Measurements from ENCODE around the gene KATNAL1. TPM values are rescaled to one million over a fixed set of nuclear protein-coding genes. Genes with fewer than 3 reads are reported as not detected.

KATNAL1 gene
- polyA plus RNA-seq, 1 of the 3 experiments (the other 2 are of a cell fraction): 5.1 TPM

DNA sequence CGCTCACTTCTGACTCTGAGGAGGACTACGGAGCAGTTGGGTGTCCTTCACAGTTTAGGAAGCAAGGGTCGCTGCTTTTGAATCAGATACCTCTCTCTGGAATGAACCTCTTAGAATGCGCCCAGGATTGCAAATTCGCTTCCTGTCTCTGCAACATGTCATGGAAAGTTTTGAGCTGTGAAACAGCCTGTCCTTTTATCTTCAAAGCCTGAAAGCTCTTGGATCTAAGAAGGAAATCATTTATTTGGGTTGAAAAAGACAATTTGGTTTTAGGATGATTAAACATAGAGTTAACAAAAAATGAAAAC lies 134.1 kb downstream of the KATNAL1 start:
- H3K4me3 ChIP-seq (ENCODE audit: low read depth in 2 of 2, low read length in 1 of 2): no peak overlapping the region
- H3F3A ChIP-seq (replicated peaks; ENCODE audit: insufficient read depth): no peaks in the 10 kb centered on the region
- no peaks in the 10 kb centered on the region for H3K79me2 ChIP-seq (ENCODE audit: insufficient read depth)
- H3K4me1 ChIP-seq (ENCODE audit: control insufficient read depth in 1 of 2, insufficient read depth in 2 of 2, low read depth in 1 of 2, low read length in 1 of 2): no peaks in the 10 kb centered on the region; a peak in 1 of 4 replicates
- H2AFZ ChIP-seq (ENCODE audit: low read depth): no peak overlapping the region
- 82% methylated on average over 5 of the region's 5 CpGs for WGBS (ENCODE audit: low lambda C conversion rate)
- no peaks in the 10 kb centered on the region for H3K27me3 ChIP-seq (ENCODE audit: insufficient read depth)
- H3K9me3 ChIP-seq: no peaks in the 10 kb centered on the region
- CTCF ChIA-PET: no interaction called here
- H3K9me2 ChIP-seq: no peaks in the 10 kb centered on the region
- TF ChIP-seq TAF1 (IDR thresholded peaks at IDR 0.05; ENCODE audit: borderline replicate concordance, low read depth, low read length) (no peak), YY1 (IDR thresholded peaks at IDR 0.05; ENCODE audit: low read depth) (no peak), MXI1 (IDR thresholded peaks at IDR 0.05; ENCODE audit: low read depth, low read length) (no peak)
- POLR2A ChIA-PET: no interaction called here
- H4K20me1 ChIP-seq (ENCODE audit: insufficient read depth): no peaks in the 10 kb centered on the region
- no peak overlapping the region for H3K9ac ChIP-seq
- DNase-seq: no peak
- no peak overlapping the region for H3K27ac ChIP-seq (ENCODE audit: low read depth in 2 of 2, low read length in 1 of 2)
- no peak overlapping the region for H3K4me2 ChIP-seq
- H3K36me3 ChIP-seq (replicated peaks in 1 of 2; ENCODE audit: control insufficient read depth in 1 of 2, insufficient read depth in 2 of 2, low read length in 1 of 2): no peaks in the 10 kb centered on the region

DNA sequence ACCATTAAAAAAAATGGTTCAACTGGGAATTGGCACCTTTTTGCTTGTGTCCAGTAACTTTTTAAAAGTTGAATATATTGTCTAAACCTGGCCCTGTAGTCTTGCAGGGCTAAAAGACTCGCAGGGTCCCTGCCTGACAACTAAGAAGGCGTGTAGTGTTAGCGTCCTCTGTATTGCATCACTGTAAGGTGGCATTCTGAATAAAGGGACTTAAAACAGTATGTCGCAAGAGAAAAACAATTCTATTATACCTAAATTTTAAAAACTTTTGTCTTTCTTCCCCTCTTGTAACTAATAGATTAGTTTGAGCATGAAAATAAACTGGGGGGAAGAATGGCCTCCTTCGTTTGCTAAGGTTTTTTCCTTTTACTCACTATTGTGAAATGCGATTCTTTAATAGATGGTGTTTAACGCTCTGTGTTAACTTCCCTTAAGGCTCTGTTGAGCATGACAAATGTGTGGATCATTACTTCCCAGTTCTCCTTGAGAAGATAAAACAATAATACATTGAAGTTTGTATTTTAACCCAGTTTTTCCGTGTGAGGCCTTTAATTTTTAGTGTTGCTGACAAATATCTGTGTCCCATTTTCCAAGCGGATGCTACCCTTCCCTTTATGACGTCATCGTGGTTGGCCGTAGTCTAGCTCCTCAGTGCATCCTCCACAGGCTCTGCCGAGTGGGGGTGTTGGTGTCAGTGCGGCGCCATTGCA lies 134.6 kb downstream of the KATNAL1 start:
- Histone ChIP-seq H3F3A (replicated peaks; ENCODE audit: insufficient read depth) (no peaks in the 10 kb centered on the region), H3K9ac (no peak overlapping the region), H4K20me1 (ENCODE audit: insufficient read depth) (no peaks in the 10 kb centered on the region), H3K36me3 (replicated peaks in 1 of 2; ENCODE audit: control insufficient read depth in 1 of 2, insufficient read depth in 2 of 2, low read length in 1 of 2) (no peaks in the 10 kb centered on the region), H2AFZ (ENCODE audit: low read depth) (no peak overlapping the region), H3K9me2 (no peaks in the 10 kb centered on the region), H3K4me2 (no peak overlapping the region), H3K27ac (ENCODE audit: low read depth in 2 of 2, low read length in 1 of 2) (no peak overlapping the region), H3K4me3 (ENCODE audit: low read depth in 2 of 2, low read length in 1 of 2) (no peak overlapping the region), H3K27me3 (ENCODE audit: insufficient read depth) (no peaks in the 10 kb centered on the region), H3K79me2 (ENCODE audit: insufficient read depth) (no peaks in the 10 kb centered on the region), H3K9me3 (no peaks in the 10 kb centered on the region), H3K4me1 (ENCODE audit: control insufficient read depth in 1 of 2, insufficient read depth in 2 of 2, low read depth in 1 of 2, low read length in 1 of 2) (no peaks in the 10 kb centered on the region; a peak in 1 of 4 replicates)
- no peak for DNase-seq
- WGBS (ENCODE audit: low lambda C conversion rate): 93% methylated on average over 15 of the region's 15 CpGs
- ChIA-PET POLR2A (no interaction called here), CTCF (no interaction called here)
- no peak for TF ChIP-seq MXI1 (IDR thresholded peaks at IDR 0.05; ENCODE audit: low read depth, low read length)
- no peak for TF ChIP-seq JUND (IDR thresholded peaks at IDR 0.05)
- no peak for TF ChIP-seq RCOR1 (IDR thresholded peaks at IDR 0.05; ENCODE audit: low read length)
- no peak for TF ChIP-seq FOXM1 (IDR thresholded peaks at IDR 0.05; ENCODE audit: low read depth)
- no peak for TF ChIP-seq TCF12 (IDR thresholded peaks at IDR 0.05)
- TF ChIP-seq NRF1 (IDR thresholded peaks at IDR 0.05; ENCODE audit: low read depth, low read length): no peak
- no peak for TF ChIP-seq ELF1 (IDR thresholded peaks at IDR 0.05)
- no peak for TF ChIP-seq FOSL2 (IDR thresholded peaks at IDR 0.05; ENCODE audit: borderline replicate concordance, low read depth)
- TF ChIP-seq, protein P1, sequence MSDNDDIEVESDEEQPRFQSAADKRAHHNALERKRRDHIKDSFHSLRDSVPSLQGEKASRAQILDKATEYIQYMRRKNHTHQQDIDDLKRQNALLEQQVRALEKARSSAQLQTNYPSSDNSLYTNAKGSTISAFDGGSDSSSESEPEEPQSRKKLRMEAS (IDR thresholded peaks at IDR 0.05; ENCODE audit: low read depth): no peak
- TF ChIP-seq RXRA (IDR thresholded peaks at IDR 0.05; ENCODE audit: borderline replicate concordance, low read depth): no peak
- TF ChIP-seq, protein P2, sequence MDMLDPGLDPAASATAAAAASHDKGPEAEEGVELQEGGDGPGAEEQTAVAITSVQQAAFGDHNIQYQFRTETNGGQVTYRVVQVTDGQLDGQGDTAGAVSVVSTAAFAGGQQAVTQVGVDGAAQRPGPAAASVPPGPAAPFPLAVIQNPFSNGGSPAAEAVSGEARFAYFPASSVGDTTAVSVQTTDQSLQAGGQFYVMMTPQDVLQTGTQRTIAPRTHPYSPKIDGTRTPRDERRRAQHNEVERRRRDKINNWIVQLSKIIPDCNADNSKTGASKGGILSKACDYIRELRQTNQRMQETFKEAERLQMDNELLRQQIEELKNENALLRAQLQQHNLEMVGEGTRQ (IDR thresholded peaks at IDR 0.05; ENCODE audit: borderline replicate concordance, low read depth, low read length): no peak
- TF ChIP-seq GATA2 (CRISPR knock-in tag; IDR thresholded peaks at IDR 0.05): no peak
- TF ChIP-seq TEAD4 (IDR thresholded peaks at IDR 0.05; ENCODE audit: borderline replicate concordance, insufficient read depth): no peak
